Gastrocnemius medialis (tissue), 4 donors: ENCODE data around the gene MEIOB. TPM values are rescaled to one million over a fixed set of nuclear protein-coding genes. Genes with fewer than 3 reads are reported as not detected.

Experiments used
- ATAC-seq, 2 donors: fragments of 150-250 bp; one replicate each; pipeline ENCODE4 v1.9.1; 2016
- DNase-seq, 2 donors: peaks; one replicate each; pipeline ENCODE4 v3.0.0-alpha.2; 2019
- H3K27ac ChIP-seq, 4 donors: fragments of 200-600 bp; sonication (generic); 1 replicate in 1 of 4; 2 replicates in 3 of 4; pipeline ENCODE4 v1.5.1; 2016 to 2018; ENCODE audit warnings: mild to moderate bottlenecking in 2 of 4, moderate library complexity in 1 of 4
- H3K27me3 ChIP-seq, 3 donors: fragments of 200-600 bp; sonication (generic) in 2 of 3; 1 replicate in 1 of 3; 2 replicates in 2 of 3; pipeline versions ENCODE4 v1.5.1 to v1.6.0; 2016 to 2019; ENCODE audit warnings: mild to moderate bottlenecking in 1 of 3, moderate library complexity in 1 of 3
- H3K36me3 ChIP-seq, 2 donors: fragments of 200-600 bp; sonication (generic) in 1 of 2; one replicate each; pipeline ENCODE4 v1.5.1; 2017 to 2018
- H3K4me1 ChIP-seq, 2 donors: fragments of 200-600 bp; sonication (generic) in 1 of 2; one replicate each; pipeline ENCODE4 v1.5.1; 2016 to 2017; ENCODE audit warnings: mild to moderate bottlenecking in 2 of 2
- H3K4me3 ChIP-seq, 4 donors: fragments of 200-600 bp; sonication (generic) in 3 of 4; 1 replicate in 1 of 4; 2 replicates in 3 of 4; pipeline ENCODE4 v1.5.1; 2016 to 2019; ENCODE audit warnings: mild to moderate bottlenecking in 2 of 4
- H3K9me3 ChIP-seq, 3 donors: fragments of 200-600 bp; sonication (generic) in 2 of 3; 1 replicate in 1 of 3; 2 replicates in 2 of 3; pipeline ENCODE4 v1.5.1; 2016 to 2019
- CTCF ChIP-seq, 5 experiments: fragments of 450-650 bp in 3 of 5; fragments of 200-600 bp in 2 of 5; sonication (generic) in 2 of 5; IDR thresholded peaks in 4 of 5; conservative IDR thresholded peaks in 1 of 5; 1 replicate in 4 of 5; 2 replicates in 1 of 5; pipeline ENCODE4 v1.5.1; 2016 to 2019; ENCODE audit warnings: antibody characterized with exemption in 5 of 5, mild to moderate bottlenecking in 3 of 5, moderate library complexity in 3 of 5
- POLR2A ChIP-seq, 2 donors: fragments of 450-650 bp; IDR thresholded peaks; one replicate each; pipeline ENCODE4 v1.6.1; 2017; ENCODE audit warnings: antibody characterized with exemption in 2 of 2, mild to moderate bottlenecking in 2 of 2, moderate library complexity in 2 of 2
- in situ Hi-C, 4 donors: fragments of 200-750 bp; cut with MboI; loops; one replicate each; pipeline versions ENCODE4 v1.15.0 to v1.8.0; 2017; ENCODE audit warnings: low sequenced_read_pairs in 4 of 4
- intact Hi-C: fragments of 100-400 bp; cut with DNase I; formaldehyde crosslinking; loops from one replicate; pipeline ENCODE4 v1.15.1; 2023; ENCODE audit warnings: low total_unique reads
- total RNA-seq, 4 donors: library from RNA; depleted of rRNA; stranded (reverse); fragments of >200 nt; gene quantifications; one replicate each; pipeline versions ENCODE4 v1.1.0 to v1.2.3, GENCODE V29; 2016

Gene MEIOB
- total RNA-seq, 4 donors from 2014 or later = not detected

DNA sequence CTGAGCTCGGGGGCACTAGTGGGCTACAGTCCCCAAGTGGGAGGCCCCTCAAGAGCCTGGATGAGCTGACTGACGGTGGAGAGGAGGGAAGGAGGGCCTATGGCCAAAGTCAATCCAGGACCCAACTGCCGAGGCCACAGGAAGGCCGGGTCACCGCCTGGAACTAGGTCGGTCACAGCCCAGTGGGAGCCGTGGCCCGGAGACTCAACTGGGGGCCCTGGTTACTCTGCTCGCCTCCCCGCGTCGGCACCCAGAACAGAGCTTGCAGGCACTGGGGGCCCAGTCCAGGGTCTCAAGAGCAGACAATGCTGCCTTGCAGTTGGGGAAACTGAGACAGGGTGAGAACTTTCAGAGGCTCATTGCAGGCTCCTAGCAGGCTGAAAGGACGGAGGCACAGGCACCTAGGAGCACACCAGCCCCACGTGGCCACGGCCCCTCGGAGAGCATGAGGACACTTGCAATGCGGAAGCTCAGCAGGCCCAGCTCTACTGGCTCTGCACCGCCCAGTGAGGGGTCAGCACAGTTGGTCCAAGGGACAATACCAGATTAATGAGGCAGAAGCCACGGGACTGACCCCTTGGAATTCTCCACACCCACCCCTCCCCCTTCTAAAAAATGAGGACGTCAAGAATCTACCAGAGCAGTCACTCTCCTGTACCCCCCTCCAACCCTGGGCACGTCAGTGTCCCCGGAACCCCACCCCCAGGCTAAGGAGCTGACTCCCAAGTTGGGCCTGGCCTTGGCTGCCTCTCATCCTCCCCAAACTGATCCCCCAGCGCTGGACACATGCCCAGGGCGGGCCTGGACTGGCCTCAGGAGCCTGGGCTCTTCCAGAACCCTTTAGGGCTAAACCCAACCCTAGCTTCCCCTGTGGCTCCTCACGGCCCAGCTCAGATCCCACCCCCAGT is 44.0 kb upstream of the MEIOB start:
- TF ChIP-seq POLR2A (IDR thresholded peaks at IDR 0.05) = no peak
- TF ChIP-seq CTCF (IDR thresholded peaks at IDR 0.05 in 4 of 5, conservative IDR thresholded peaks at IDR 0.05 in 1 of 5) = no peak
- in situ Hi-C loops = no loop called here

DNA sequence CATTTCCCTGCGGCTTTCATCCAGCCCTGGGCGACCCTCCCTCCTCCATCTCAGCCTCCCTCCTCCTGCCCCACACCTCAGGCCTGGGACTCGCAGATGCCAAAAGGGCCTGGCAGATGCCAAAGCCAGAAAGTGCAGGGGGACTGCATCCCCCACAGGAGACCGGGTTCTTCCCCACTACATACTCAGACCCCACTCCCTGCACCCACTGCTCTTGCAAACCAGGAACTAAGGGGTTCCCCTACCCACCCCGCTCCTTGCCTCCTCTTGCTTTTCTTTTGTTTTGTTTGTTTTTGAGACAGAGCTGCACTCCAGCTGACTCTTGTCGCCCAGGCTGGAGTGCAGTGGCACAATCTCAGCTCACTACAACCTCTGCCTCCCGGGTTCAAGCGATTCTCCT is 43.0 kb upstream of the MEIOB start:
- no peaks in the 10 kb centered on the region for H3K36me3 ChIP-seq
- no peak for DNase-seq
- intact Hi-C loops (no loop called here), in situ Hi-C loops (no loop called here)
- TF ChIP-seq POLR2A (IDR thresholded peaks at IDR 0.05) (no peak), CTCF (IDR thresholded peaks at IDR 0.05 in 4 of 5, conservative IDR thresholded peaks at IDR 0.05 in 1 of 5) (no peak)
- H3K4me1 ChIP-seq = no peaks in the 10 kb centered on the region
- no peak overlapping the region for H3K4me3 ChIP-seq
- H3K27me3 ChIP-seq = peaks cover 41 to 49% (median 45%) of the 10 kb centered on the region in 3 donors
- ATAC-seq = no peak
- no peaks in the 10 kb centered on the region for H3K9me3 ChIP-seq
- no peak overlapping the region for H3K27ac ChIP-seq

More for the DNA sequence above, 44.0 kb upstream of the MEIOB start:
- no peak overlapping the region for H3K4me3 ChIP-seq
- no peak for DNase-seq
- intact Hi-C loops = no loop called here
- peaks cover 47 to 54% (median 53%) of the 10 kb centered on the region in 3 donors for H3K27me3 ChIP-seq
- H3K9me3 ChIP-seq = no peaks in the 10 kb centered on the region
- no peak overlapping the region for H3K27ac ChIP-seq
- no peaks in the 10 kb centered on the region for H3K36me3 ChIP-seq
- no peaks in the 10 kb centered on the region for H3K4me1 ChIP-seq
- ATAC-seq = no peak

DNA sequence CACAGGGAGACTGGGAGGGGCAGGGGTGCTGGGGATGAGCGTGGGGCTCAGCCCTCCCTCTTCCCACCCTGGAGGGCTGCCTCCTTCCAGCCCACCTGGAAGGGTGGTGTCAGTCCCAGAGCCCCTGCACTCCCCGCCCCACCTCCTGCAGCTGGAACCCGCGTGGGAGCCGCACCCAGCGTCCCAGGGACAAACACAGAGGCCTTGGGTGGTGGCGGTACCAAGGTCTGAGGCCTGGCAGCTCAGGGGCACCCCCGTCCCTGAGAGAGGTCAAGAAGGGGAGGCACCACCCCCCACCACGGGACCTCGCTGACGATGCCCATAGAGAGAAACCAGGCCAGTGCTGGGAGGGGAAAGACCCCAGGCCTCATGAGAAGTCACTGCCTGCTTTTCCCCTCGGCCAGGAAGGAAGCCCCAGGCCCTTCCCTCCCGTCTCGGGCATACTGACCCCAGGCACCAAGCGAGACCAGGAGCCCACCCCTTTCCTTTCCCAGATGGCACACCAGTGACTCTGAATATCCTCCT is 42.2 kb upstream of the MEIOB start:
- H3K9me3 ChIP-seq = no peaks in the 10 kb centered on the region
- H3K4me3 ChIP-seq = no peak overlapping the region
- no peak overlapping the region for H3K27ac ChIP-seq
- H3K27me3 ChIP-seq = peaks cover 35 to 48% (median 41%) of the 10 kb centered on the region in 3 donors
- in situ Hi-C loops = no loop called here
- DNase-seq = no peak
- no peak for TF ChIP-seq POLR2A (IDR thresholded peaks at IDR 0.05)
- TF ChIP-seq CTCF (IDR thresholded peaks at IDR 0.05 in 4 of 5, conservative IDR thresholded peaks at IDR 0.05 in 1 of 5) = no peak
- no peak for ATAC-seq
- intact Hi-C loops = no loop called here
- no peaks in the 10 kb centered on the region for H3K36me3 ChIP-seq
- no peaks in the 10 kb centered on the region for H3K4me1 ChIP-seq

- H3K4me1 ChIP-seq = no peaks in the 10 kb centered on the region
Measured at GRCh38 chr16:1913327-1914083, 41.5 kb upstream of the MEIOB start.

More at GRCh38 chr16:1913327-1914083, 41.5 kb upstream of the MEIOB start:
- DNase-seq (no peak), ATAC-seq (no peak)
- Histone ChIP-seq H3K27me3 (peaks cover 28 to 48% (median 37%) of the 10 kb centered on the region in 3 donors), H3K27ac (no peak overlapping the region), H3K36me3 (no peaks in the 10 kb centered on the region), H3K9me3 (no peaks in the 10 kb centered on the region), H3K4me3 (no peak overlapping the region)
- intact Hi-C loops = no loop called here
- in situ Hi-C loops = no loop called here
- TF ChIP-seq CTCF (IDR thresholded peaks at IDR 0.05 in 4 of 5, conservative IDR thresholded peaks at IDR 0.05 in 1 of 5) (no peak), POLR2A (IDR thresholded peaks at IDR 0.05) (no peak)
